ENCODE results near the gene MYH7.
"Not testable (repeated sequence)": the region's sequence is repeated elsewhere in the genome, so short reads cannot be mapped to it uniquely, and the experiment has no call there.

MYH7 gene

DNA sequence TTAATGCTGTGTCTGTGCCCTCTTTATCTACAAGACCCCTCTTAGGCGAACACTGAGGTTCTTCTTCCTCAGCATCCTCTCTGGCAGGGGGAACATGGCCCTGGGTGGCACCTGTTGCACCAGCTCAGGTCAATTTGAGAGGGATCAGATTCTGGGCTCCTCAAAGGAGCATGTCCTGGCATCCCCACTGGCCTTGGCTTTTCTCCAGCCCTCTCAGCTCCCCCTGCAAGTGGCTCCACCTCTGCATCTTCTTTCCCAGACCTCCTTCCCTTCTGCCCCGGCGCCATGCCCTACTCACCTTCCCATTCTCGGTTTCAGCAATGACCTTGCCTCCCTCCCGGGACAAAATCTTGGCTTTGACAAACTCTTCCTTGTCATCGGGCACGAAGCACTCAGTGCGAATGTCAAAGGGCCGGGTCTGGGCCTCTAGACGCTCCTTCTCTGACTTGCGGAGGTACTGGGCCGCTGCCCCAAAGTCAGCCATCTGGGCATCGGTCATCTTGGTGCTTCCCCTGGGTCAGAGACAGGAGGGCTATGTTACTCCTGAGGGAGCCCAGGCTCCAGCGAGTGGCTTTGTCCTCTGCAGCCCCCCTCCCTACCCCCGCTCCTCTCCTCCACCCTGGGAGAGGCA, 28.6 kb downstream of the MYH7 start:
- DNase-seq: no peak

DNA sequence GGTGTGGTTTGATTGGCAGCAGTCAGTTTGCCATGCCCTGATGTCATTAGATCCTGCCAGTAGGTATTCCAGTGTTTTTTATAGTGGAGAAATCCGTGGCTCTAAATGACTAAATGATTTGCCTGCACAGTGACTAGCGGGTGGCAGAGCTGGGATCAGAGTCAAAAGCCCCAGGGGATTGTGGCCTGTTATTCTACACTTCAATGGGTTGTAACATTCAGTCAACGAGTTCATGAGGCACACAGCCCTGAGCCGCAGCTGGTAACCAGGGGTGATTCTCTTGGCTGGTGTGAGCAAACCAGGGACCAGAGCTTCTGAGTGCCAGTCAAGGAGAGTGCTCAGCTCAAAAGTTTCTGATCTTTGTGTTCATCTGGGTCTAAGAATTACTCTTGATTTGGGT, 29.2 kb downstream of the MYH7 start:
- no peak for DNase-seq

- DNase-seq: no peak
These were observed 29.9 kb downstream of the MYH7 start for GRCh38 chr14:23405516-23406025.

DNA sequence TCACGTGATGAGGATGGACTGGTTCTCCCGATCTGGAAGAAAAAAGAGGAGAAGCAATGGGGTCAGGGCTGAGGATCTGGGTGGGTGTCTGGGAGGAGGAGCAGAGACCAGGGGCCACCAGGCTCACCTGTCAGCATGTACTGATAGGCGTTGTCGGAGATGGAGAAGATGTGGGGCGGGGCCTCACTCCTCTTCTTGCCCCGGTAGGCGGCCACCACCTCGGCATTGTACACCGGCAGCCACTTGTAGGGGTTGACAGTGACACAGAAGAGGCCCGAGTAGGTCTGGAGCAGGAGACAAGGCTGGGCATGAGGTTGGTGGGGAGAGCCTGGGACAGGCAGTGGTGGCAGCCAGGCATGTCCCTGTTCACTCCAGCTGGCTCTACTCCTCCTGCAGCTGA, 30.4 kb downstream of the MYH7 start:
- DNase-seq: no peak

DNA sequence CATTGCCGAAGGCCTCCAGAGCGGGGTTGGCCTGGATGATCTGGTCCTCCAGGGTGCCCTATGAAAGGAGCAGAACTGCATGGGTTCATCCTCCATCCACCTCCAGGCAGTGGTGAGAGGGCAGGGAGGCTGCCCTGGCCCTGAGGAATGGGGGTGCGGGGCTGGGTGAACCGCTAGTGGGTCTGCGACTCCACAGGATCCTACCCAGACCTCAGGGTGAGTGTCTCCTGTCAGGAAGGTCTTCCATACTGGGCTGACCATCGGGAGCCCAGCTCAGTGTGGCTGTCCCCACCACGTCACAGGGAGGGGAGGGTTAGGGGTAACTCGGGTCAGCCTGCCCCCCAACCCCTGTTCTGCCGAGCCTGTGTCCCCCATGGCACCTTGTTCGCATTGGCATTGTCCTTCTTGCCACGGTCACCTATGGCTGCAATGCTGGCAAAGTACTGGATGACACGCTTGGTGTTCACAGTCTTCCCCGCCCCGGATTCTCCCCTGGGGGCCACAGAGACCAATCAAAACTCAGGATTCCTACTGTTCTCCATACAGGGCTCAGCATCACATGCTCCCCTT, 31.0 kb downstream of the MYH7 start:
- no peak for DNase-seq

DNA sequence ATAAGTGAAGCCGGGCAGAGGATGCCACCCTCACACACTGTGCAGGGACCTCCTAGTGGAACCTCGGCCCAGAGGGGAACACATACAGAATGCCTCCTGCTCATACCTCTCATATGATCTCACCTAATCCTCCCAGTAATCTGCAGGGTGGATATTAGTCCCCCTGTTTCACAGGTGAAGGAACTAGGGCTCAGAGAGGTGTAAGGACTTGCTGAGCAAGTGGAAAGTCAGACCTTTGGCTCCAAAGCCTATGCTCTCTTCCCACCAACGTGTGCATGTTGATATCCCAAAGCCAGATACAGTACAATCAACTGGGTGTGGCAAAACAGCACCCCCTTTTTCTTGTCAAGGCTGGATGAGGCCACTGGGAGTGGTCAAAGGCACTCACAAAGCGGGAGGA, 31.6 kb downstream of the MYH7 start:
- no peak for DNase-seq

- DNase-seq: no peak
These were observed 32.4 kb downstream of the MYH7 start for GRCh38 chr14:23403139-23403438.

DNA sequence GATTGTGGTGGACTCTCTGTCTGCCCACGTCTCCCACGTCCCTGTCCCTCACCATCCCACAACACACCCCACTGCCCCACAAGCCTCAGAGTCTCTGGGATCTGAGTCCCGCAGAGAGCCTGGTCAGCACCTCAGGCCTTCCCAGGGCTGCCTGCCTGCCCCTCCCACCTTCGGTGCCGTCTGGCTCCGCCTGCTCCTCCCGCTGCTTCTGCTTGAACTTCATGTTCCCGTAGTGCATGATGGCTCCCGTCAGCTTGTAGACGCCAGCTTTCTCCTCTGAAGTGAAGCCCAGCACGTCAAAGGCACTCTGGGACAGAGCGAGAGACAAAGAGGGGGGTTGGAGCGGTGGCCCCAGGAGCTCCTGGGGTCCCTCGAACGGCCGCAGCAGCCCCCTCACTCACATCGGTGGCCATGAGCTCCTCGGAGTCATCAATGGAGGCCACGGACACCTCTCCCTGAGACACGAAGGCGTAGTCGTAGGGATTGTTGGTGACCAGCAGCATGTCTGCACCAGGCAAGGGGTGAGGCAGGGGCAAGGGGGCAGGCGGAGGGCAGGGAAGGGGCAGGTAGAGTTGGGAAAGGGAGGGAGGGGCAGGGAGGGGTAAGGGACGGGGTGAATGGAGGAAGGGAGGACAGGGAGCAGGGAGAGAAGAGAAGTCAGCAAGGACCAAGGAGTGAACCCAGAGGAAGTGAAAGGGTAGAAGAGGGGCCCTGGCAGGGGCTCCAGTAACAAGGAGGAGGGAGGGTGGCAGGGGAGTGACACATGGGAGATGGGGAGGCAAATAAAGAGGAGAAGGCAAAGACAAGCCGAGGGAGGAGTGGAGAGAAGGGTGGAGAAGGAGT, 32.9 kb downstream of the MYH7 start:
- no peak for DNase-seq

- no peak for DNase-seq
These were observed 34.2 kb downstream of the MYH7 start for GRCh38 chr14:23401291-23401690.

GRCh38 chr14:23400496-23401149, 34.8 kb downstream of the MYH7 start:
- DNase-seq: not testable (repeated sequence)

- no peak for DNase-seq
These were observed 35.9 kb downstream of the MYH7 start for GRCh38 chr14:23399591-23399990.

DNA sequence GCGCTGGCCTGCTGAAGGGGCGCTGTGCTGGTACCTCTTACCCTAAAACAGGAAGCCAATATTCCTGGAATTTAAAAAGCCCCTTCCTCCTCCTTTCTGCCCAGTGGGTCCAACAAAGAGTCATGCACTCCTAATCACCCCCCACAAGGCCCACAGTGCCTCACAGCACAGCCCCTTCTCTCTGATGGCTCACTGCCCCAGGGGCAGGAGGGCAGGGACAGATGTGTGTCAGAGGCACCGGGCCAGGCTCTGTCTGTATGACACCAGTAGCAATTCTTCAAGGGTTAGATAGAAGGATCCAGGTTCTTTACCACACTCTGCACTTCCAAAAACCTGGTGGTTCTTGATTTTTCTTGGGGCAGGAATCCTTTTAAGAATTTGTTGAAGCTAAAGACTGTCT, 36.3 kb downstream of the MYH7 start:
- no peak for DNase-seq

DNA sequence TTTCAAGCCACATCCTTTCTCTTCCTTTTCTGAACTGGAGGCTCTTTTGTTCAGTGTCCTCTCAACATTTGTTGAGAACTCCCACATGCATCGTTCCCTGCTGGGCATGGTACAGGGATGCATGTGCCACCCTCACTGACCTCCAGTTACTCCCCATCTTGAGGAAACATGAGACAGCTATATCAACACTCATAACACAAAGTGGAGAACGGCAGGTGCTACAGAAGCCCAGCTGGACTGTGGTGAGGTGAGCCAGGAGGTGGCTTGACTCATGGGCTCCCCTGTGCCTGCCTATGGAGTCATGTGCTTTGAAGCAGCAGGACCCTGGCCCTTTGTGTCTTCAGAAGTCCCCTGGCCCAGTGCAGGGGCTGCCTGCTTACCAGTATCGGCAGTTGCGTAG, 37.1 kb downstream of the MYH7 start:
- DNase-seq: no peak

GRCh38 chr14:23396781-23397407, 38.6 kb downstream of the MYH7 start:
- DNase-seq: no peak

GRCh38 chr14:23396126-23396525, 39.3 kb downstream of the MYH7 start:
- DNase-seq: no peak

DNA sequence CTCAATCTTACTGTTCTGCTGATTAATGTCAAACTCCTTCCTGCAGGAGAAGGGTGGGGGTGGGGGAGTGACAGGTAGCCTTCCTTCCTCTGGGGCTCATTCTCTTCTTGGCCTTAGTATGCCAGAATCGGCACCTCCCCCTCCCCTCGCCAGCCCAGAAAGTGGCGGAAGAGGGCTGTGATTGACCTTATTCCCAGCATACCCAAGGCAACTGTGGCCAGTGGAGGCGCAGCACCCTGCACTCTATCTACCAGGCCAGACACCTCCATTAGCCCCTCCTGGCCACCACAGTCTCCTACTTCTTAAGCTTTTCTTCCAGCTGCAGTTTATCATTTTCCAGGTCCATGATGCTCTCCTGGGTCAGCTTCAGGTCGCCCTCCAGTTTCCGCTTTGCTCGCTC, 42.8 kb downstream of the MYH7 start:
- no peak for DNase-seq

DNA sequence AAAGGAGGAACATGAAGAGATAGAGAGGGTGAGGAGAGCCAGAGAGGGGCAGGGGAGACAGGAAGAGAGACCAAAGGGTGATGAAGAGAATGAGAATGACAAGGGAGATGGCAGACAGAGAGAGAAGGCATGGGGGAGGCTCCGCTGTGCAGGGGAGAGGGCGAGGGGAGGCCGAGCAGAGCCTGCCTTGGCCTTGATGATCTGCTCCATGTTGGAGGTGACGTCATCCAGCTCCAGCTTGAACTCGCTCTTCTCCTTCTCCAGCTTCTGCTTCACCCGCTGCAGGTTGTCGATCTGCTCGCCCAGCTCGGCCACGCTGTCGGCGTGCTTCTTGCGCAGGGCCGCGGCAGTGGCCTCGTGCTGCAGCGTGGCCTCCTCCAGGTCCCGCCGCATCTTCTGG, 45.6 kb downstream of the MYH7 start:
- DNase-seq: not testable (repeated sequence)

DNA sequence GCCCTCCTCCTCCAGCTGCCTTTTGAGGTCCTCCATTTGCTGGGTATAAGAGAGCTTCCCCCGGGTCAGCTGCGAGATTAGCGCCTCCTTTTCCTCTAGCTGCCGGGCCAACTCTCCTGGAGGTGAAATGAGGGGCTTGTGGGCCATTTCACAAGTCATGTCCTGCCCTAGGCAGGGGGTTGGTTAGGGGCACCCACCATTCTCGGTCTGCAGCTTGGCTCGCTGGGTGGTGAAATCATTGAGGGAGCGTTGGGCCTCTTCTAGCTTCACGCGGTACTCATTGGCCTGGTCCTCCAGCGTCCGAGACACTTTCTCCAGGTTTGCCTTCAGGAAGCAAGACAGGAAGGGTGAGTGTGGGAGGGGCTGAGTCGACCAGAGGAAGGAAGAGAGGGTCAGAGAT, 46.1 kb downstream of the MYH7 start:
- DNase-seq: no peak

DNA sequence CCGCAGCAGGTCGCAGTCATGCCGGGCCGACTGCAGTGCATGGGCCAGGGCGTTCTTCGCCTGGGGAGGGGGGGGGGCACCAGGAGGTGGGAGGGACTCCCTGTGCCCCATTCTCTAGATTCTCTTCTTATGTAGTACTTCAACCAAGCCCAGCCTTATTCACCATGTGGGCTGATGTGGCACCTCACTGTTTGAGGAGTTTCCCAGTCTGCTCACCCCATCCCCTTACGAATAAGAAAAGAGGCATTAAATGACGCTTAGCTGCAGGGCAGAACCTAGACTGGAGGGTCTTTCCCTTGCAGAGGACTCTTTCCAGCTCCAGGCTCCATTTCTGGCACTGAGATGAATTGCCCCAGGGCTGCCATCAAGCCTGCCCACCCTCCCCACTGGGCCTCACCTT, 46.5 kb downstream of the MYH7 start:
- no peak for DNase-seq

DNA sequence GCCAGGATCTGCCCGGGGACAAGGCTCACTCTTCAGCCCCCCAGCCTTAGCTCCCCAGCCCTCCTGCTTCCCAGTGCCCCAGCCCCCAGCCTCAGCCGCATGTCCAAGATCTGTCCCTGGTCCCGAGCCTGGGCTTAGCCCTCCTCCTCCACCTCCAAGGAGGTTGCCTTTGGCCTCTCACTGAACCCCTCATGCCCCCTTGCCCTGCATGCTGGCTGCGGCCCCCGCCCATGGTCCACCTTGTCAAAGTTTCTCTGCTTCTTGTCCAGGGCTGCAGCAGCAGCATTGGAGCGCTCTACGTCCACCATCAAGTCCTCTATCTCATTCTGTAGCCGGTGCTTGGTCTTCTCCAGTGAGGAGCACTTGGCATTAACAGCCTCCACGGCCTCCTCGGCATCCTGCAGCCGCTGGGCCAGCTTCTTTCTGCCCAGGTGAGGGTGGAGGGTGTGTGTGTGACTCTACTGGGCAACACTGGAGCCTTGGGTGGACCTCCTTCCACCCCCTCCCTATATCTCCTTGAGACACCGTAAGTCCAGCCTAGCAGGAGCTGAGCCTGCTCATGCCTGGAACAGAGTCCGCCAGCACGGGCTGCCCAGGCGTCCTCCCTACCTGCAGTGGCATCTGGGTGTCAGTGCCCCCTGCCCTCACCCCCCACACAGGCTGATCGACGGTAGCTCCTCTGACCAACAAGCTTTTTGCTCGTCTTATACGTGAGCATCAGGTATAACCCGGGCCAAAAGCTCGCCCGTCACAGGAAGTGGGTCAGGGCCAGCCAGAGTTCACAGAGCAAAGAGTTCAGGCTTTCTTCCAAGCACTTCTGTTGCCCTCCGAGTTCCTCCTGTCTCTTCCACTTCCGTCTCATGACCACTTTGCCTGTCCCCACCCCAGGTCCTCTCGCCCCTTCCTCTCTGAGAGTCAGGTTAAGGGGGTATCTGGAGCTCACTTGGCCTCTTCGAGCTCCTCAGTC, 47.3 kb downstream of the MYH7 start:
- no peak for DNase-seq

DNA sequence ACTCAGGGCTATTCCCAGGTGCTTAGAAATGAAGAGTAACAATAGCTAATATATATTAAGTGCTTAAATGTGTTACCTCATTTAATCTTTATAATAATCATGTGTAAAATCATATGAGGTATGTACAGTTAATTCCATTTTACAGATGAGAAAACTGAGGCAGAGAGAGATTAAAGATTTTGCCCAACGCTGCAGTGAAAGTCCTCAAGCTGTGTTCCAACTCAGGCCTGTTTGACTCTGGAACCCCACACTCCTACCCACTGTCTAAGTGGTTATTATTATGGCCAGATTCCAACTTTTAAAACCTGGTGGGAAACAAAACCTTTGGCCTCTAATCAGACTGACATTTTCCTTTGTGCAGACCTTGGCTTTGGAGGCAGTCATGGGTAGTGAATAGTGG, 48.5 kb downstream of the MYH7 start:
- no peak for DNase-seq

DNA sequence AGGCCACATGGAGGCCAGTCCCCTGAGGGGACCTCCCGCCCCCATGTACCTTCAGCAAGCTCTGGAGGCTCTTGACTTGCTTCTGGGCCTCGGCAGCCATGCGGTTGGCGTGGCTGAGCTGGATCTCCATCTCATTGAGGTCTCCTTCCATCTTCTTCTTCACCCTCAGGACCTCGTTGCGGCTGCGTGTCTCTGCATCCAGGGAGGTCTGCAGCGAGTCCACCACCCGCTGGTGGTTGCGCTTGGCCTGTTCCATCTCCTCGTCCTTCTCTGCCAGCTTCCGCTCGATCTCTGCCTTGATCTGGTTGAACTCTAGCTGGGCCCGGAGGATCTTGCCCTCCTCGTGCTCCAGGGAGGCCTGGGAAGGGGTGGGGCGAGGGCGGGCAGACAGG, 49.2 kb downstream of the MYH7 start:
- DNase-seq: not testable (repeated sequence)

Data from CD4-positive, alpha-beta T cell treated with Interferon gamma for 1 hour (primary cell).